ENCODE measurements around the gene SLCO4C1.

SLCO4C1 gene

GRCh38 chr5:102309586-102309985 lies 13.5 kb upstream of the SLCO4C1 start:
- no peaks in the 10 kb centered on the region for H3K9me2 ChIP-seq (replicated peaks; ENCODE audit: insufficient read depth, low read length)
- peaks cover 6% of the 10 kb centered on the region; the same call in 1 of the 2 replicates for H3F3A ChIP-seq (ENCODE audit: insufficient read depth, low read length)
- peaks cover 13% of the 10 kb centered on the region for H3K4me1 ChIP-seq (ENCODE audit: low read length)
- H3K27ac ChIP-seq (ENCODE audit: low read length) = no peak overlapping the region
- no peaks in the 10 kb centered on the region for H3K9me3 ChIP-seq (replicated peaks; ENCODE audit: insufficient read depth, low read length)
- H2AFZ ChIP-seq (ENCODE audit: low read length) = no peak overlapping the region
- DNase-seq = no peak
- no peaks in the 10 kb centered on the region for H3K27me3 ChIP-seq (replicated peaks; ENCODE audit: insufficient read depth, low read length)
- no peaks in the 10 kb centered on the region for H3K36me3 ChIP-seq (replicated peaks; ENCODE audit: insufficient read depth, low read length)
- H3K79me2 ChIP-seq (ENCODE audit: low read length) = no peaks in the 10 kb centered on the region
- no peak overlapping the region for H3K4me3 ChIP-seq (ENCODE audit: low read length)
- H4K20me1 ChIP-seq (ENCODE audit: insufficient read depth, low read length) = no peaks in the 10 kb centered on the region
- no peak overlapping the region for H3K4me2 ChIP-seq (ENCODE audit: low read depth, low read length)
- no peak for TF ChIP-seq CTCF (IDR thresholded peaks at IDR 0.05; ENCODE audit: low read length)
- TF ChIP-seq EZH2 (optimal IDR thresholded peaks at IDR 0.05; ENCODE audit: low read depth, low read length) = no peak
- no peak overlapping the region for H3K9ac ChIP-seq (ENCODE audit: low read length)

- H3K4me3 ChIP-seq (ENCODE audit: low read length) = peak overlapping the region; percentile 8; the same call in 1 of the 2 replicates
- peak overlapping the region; percentile 35; the same call in 1 of the 2 replicates for H3K4me2 ChIP-seq (ENCODE audit: low read depth, low read length)
- no peaks in the 10 kb centered on the region for H4K20me1 ChIP-seq (ENCODE audit: insufficient read depth, low read length)
- DNase-seq = peak; percentile 72
- H2AFZ ChIP-seq (ENCODE audit: low read length) = no peak overlapping the region
- TF ChIP-seq EZH2 (optimal IDR thresholded peaks at IDR 0.05; ENCODE audit: low read depth, low read length) (no peak), CTCF (IDR thresholded peaks at IDR 0.05; ENCODE audit: low read length) (no peak), EZH2phosphoT487 (IDR thresholded peaks at IDR 0.05; ENCODE audit: low read length) (no peak)
- H3K9ac ChIP-seq (ENCODE audit: low read length) = no peak overlapping the region
- H3K27me3 ChIP-seq (replicated peaks; ENCODE audit: insufficient read depth, low read length) = no peaks in the 10 kb centered on the region
- H3K36me3 ChIP-seq (replicated peaks; ENCODE audit: insufficient read depth, low read length) = no peaks in the 10 kb centered on the region
- H3K79me2 ChIP-seq (ENCODE audit: low read length) = no peaks in the 10 kb centered on the region
- no peaks in the 10 kb centered on the region for H3K9me3 ChIP-seq (replicated peaks; ENCODE audit: insufficient read depth, low read length)
- peaks cover 13% of the 10 kb centered on the region for H3K4me1 ChIP-seq (ENCODE audit: low read length)
- no peaks in the 10 kb centered on the region for H3K9me2 ChIP-seq (replicated peaks; ENCODE audit: insufficient read depth, low read length)
- H3K27ac ChIP-seq (ENCODE audit: low read length) = peak overlapping the region; percentile 17; the same call in 1 of the 2 replicates
- H3F3A ChIP-seq (ENCODE audit: insufficient read depth, low read length) = peaks cover 6% of the 10 kb centered on the region; the same call in 1 of the 2 replicates
Observed at GRCh38 chr5:102307232-102307631, 11.1 kb upstream of the SLCO4C1 start.

- Histone ChIP-seq H3K27me3 (replicated peaks; ENCODE audit: insufficient read depth, low read length) (no peaks in the 10 kb centered on the region), H3K27ac (ENCODE audit: low read length) (no peak overlapping the region), H3K9me2 (replicated peaks; ENCODE audit: insufficient read depth, low read length) (no peaks in the 10 kb centered on the region), H3K79me2 (ENCODE audit: low read length) (no peaks in the 10 kb centered on the region), H3K4me3 (ENCODE audit: low read length) (no peak overlapping the region), H3K9me3 (replicated peaks; ENCODE audit: insufficient read depth, low read length) (no peaks in the 10 kb centered on the region), H3K9ac (ENCODE audit: low read length) (no peak overlapping the region), H2AFZ (ENCODE audit: low read length) (no peak overlapping the region), H4K20me1 (ENCODE audit: insufficient read depth, low read length) (no peaks in the 10 kb centered on the region), H3K4me2 (ENCODE audit: low read depth, low read length) (no peak overlapping the region), H3F3A (ENCODE audit: insufficient read depth, low read length) (peaks cover 6% of the 10 kb centered on the region; the same call in 1 of the 2 replicates), H3K36me3 (replicated peaks; ENCODE audit: insufficient read depth, low read length) (no peaks in the 10 kb centered on the region), H3K4me1 (ENCODE audit: low read length) (peaks cover 13% of the 10 kb centered on the region)
- no peak for DNase-seq
- TF ChIP-seq EZH2 (optimal IDR thresholded peaks at IDR 0.05; ENCODE audit: low read depth, low read length) = no peak
- TF ChIP-seq EZH2phosphoT487 (IDR thresholded peaks at IDR 0.05; ENCODE audit: low read length) = no peak
- TF ChIP-seq CTCF (IDR thresholded peaks at IDR 0.05; ENCODE audit: low read length) = no peak
Observed at GRCh38 chr5:102306121-102306520, 10.0 kb upstream of the SLCO4C1 start.
